H7 (cell line): Measurements from ENCODE around the gene GLIPR2. TPM values are rescaled to one million over a fixed set of nuclear protein-coding genes. Genes with fewer than 3 reads are reported as not detected.
"Not testable (repeated sequence)": the region's sequence is repeated elsewhere in the genome, so short reads cannot be mapped to it uniquely, and the experiment has no call there.

Experiments
- DNase-seq: peaks from one replicate; pipeline ENCODE4 v3.0.0; 2012
- H3K27me3 ChIP-seq: 2 replicates; pipeline ENCODE4 v1.6.0; 2011; ENCODE audit warnings: mild to moderate bottlenecking, low read length; ENCODE audit not compliant: control insufficient read depth, insufficient read depth
- H3K36me3 ChIP-seq: replicated peaks from 2 replicates; pipeline ENCODE4 v1.5.1; 2011; ENCODE audit warnings: low read length; ENCODE audit not compliant: control insufficient read depth, insufficient read depth
- H3K4me3 ChIP-seq: 2 replicates; pipeline ENCODE4 v1.5.1; 2011; ENCODE audit warnings: low read depth, mild to moderate bottlenecking, control low read depth, low read length, moderate library complexity; ENCODE audit not compliant: insufficient read depth
- total RNA-seq: library from RNA; depleted of rRNA; stranded (reverse); fragments of >200 nt; shearing (Covaris generic); gene quantifications from 2 replicates; pipeline ENCODE4 v1.2.3, GENCODE V29; 2014

The GLIPR2 gene
- total RNA-seq, 1 experiment from 2014 or later, result 9.1 TPM

- no peak overlapping the region for H3K4me3 ChIP-seq
- H3K27me3 ChIP-seq, result no peaks in the 10 kb centered on the region
- no peak for DNase-seq
- no peaks in the 10 kb centered on the region for H3K36me3 ChIP-seq
These were observed 38.2 kb downstream of the GLIPR2 start for GRCh38 chr9:36174731-36175130.

GRCh38 chr9:36175209-36175608, 38.7 kb downstream of the GLIPR2 start:
- not testable (repeated sequence) for H3K27me3 ChIP-seq, H3K4me3 ChIP-seq, DNase-seq, H3K36me3 ChIP-seq

- not testable (repeated sequence) for H3K27me3 ChIP-seq, H3K4me3 ChIP-seq, DNase-seq, H3K36me3 ChIP-seq
These were observed 40.0 kb downstream of the GLIPR2 start for GRCh38 chr9:36176496-36176895.

GRCh38 chr9:36177571-36177970, 41.0 kb downstream of the GLIPR2 start:
- Histone ChIP-seq H3K36me3 (no peaks in the 10 kb centered on the region), H3K4me3 (no peak overlapping the region), H3K27me3 (no peaks in the 10 kb centered on the region)
- no peak for DNase-seq

- not testable (repeated sequence) for H3K36me3 ChIP-seq, H3K27me3 ChIP-seq, DNase-seq, H3K4me3 ChIP-seq
These were observed 43.7 kb downstream of the GLIPR2 start for GRCh38 chr9:36180243-36180642.

- H3K36me3 ChIP-seq, result no peaks in the 10 kb centered on the region
- DNase-seq, result no peak
- no peak overlapping the region for H3K4me3 ChIP-seq
- H3K27me3 ChIP-seq, result no peaks in the 10 kb centered on the region
These were observed 50.9 kb downstream of the GLIPR2 start for GRCh38 chr9:36187414-36187813.

- Histone ChIP-seq H3K27me3 (no peaks in the 10 kb centered on the region), H3K36me3 (no peaks in the 10 kb centered on the region), H3K4me3 (no peak overlapping the region)
- DNase-seq, result no peak
These were observed 51.7 kb downstream of the GLIPR2 start for GRCh38 chr9:36188212-36188611.

- Histone ChIP-seq H3K27me3 (no peaks in the 10 kb centered on the region), H3K4me3 (peak overlapping the region; percentile 49), H3K36me3 (no peaks in the 10 kb centered on the region)
- DNase-seq, result no peak
These were observed 53.4 kb downstream of the GLIPR2 start for GRCh38 chr9:36189976-36190375.

- H3K4me3 ChIP-seq, result peak within 1 kb of the TSS; percentile 90
- H3K36me3 ChIP-seq, result no peaks in the 10 kb centered on the region
- H3K27me3 ChIP-seq, result no peaks in the 10 kb centered on the region
- peak; percentile 98 for DNase-seq
These were observed 54.1 kb downstream of the GLIPR2 start, which contains the start of gene CLTA for GRCh38 chr9:36190388-36191289. Gene CLTA (plus strand): TSS chr9:36190921. CDS start chr9:36191057, 136 bp downstream.

GRCh38 chr9:36191290-36191645, 54.7 kb downstream of the GLIPR2 start:
- Histone ChIP-seq H3K36me3 (no peaks in the 10 kb centered on the region), H3K27me3 (no peaks in the 10 kb centered on the region), H3K4me3 (peak overlapping the region; percentile 90)
- DNase-seq, result no peak

GRCh38 chr9:36191686-36192085, 55.2 kb downstream of the GLIPR2 start:
- no peaks in the 10 kb centered on the region for H3K27me3 ChIP-seq
- H3K4me3 ChIP-seq, result peak overlapping the region; percentile 90
- DNase-seq, result no peak
- H3K36me3 ChIP-seq, result no peaks in the 10 kb centered on the region

GRCh38 chr9:36192196-36192595, 55.7 kb downstream of the GLIPR2 start:
- no peak for DNase-seq
- Histone ChIP-seq H3K36me3 (no peaks in the 10 kb centered on the region; the same call in 1 of the 2 replicates), H3K4me3 (no peak overlapping the region; the same call in 1 of the 2 replicates), H3K27me3 (no peaks in the 10 kb centered on the region)

- Histone ChIP-seq H3K36me3 (peaks cover 2% of the 10 kb centered on the region), H3K27me3 (no peaks in the 10 kb centered on the region), H3K4me3 (no peak overlapping the region)
- no peak for DNase-seq
These were observed 56.5 kb downstream of the GLIPR2 start for GRCh38 chr9:36193023-36193422.

GRCh38 chr9:36194326-36195000, 57.9 kb downstream of the GLIPR2 start:
- DNase-seq, result no peak
- Histone ChIP-seq H3K4me3 (no peak overlapping the region), H3K36me3 (peaks cover 7% of the 10 kb centered on the region), H3K27me3 (no peaks in the 10 kb centered on the region)
